Fibroblast of skin of abdomen (primary cell): ENCODE measurements around the gene ASXL2.

Source experiments
- DNase-seq: peaks from one replicate; pipeline ENCODE4 v3.0.0-alpha.2; 2013

ASXL2 gene

DNA sequence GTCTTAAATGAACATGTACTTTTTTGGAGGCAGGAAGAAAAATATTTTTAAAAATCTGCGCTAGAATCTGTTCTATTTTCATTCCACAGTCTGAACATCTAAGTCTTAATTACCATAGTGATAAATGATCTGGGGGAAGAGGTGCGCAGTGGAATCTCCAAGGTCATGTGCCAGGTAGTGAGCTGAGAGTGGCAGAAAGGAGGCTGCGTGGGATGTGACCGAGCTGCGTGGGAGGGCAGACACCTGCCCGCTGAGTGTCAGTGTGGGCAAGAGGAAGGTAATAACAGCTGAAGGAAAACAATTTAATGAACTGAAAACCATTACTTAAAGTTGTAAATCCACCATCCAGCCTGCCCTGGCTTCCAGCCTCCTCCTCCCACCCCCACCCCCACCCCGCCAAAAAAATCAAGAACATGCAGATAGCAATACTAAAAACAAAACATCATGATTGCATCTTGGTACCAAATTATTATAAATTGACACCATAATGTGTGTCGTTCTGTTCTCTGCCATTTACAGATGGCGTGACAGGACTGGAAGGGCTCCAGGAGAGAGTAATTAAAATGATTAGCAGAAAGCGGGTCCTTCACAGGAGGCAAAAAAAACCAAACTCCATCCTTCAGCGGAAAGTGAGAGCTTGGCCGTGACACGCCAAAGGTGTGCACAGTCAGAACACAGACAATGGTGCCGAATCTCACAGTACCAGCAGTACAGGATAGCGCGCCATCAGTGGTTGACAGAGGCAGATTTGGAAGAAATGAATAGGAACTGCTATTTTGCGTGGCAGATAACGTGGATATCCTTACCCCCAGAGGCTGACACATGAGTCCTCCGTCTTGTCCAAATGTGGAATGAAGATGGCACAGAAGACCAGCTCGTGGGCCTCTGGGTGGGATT is 193.5 kb downstream of the ASXL2 start:
- no peak for DNase-seq
